ENCODE results near the gene RGS6.

RGS6 gene

GRCh38 chr14:72501439-72501838 lies 569.2 kb downstream of the RGS6 start:
- no peak overlapping the region for H3K4me3 ChIP-seq (ENCODE audit: low read depth, low read length)
- TF ChIP-seq CTCF (IDR thresholded peaks at IDR 0.05; ENCODE audit: low read depth, low read length), result no peak

- no peak overlapping the region for H3K4me3 ChIP-seq (ENCODE audit: low read depth, low read length)
- no peak for TF ChIP-seq CTCF (IDR thresholded peaks at IDR 0.05; ENCODE audit: low read depth, low read length)
These were observed 571.0 kb downstream of the RGS6 start for GRCh38 chr14:72503271-72503670.

GRCh38 chr14:72503696-72504368 lies 571.6 kb downstream of the RGS6 start:
- H3K4me3 ChIP-seq (ENCODE audit: low read depth, low read length), result no peak overlapping the region
- TF ChIP-seq CTCF (IDR thresholded peaks at IDR 0.05; ENCODE audit: low read depth, low read length), result no peak

GRCh38 chr14:72510566-72510965 lies 578.3 kb downstream of the RGS6 start:
- TF ChIP-seq CTCF (IDR thresholded peaks at IDR 0.05; ENCODE audit: low read depth, low read length), result no peak
- H3K4me3 ChIP-seq (ENCODE audit: low read depth, low read length), result no peak overlapping the region

GRCh38 chr14:72512281-72512680 lies 580.1 kb downstream of the RGS6 start:
- TF ChIP-seq CTCF (IDR thresholded peaks at IDR 0.05; ENCODE audit: low read depth, low read length), result no peak
- H3K4me3 ChIP-seq (ENCODE audit: low read depth, low read length), result no peak overlapping the region

- no peak for TF ChIP-seq CTCF (IDR thresholded peaks at IDR 0.05; ENCODE audit: low read depth, low read length)
- no peak overlapping the region for H3K4me3 ChIP-seq (ENCODE audit: low read depth, low read length)
These were observed 580.7 kb downstream of the RGS6 start for GRCh38 chr14:72512925-72513324.

GRCh38 chr14:72513346-72513745 lies 581.1 kb downstream of the RGS6 start:
- TF ChIP-seq CTCF (IDR thresholded peaks at IDR 0.05; ENCODE audit: low read depth, low read length), result no peak

More at GRCh38 chr14:72513346-72513745, 581.1 kb downstream of the RGS6 start:
- no peak overlapping the region for H3K4me3 ChIP-seq (ENCODE audit: low read depth, low read length)

Data from WI38 (cell line).